GM08714 (cell line): ENCODE measurements around the gene VSTM2L.

Experiments used
- H3K4me3 ChIP-seq: fragments of 200-500 bp; sonication (Bioruptor generic); 2 replicates; pipeline ENCODE4 v1.5.1; 2014; ENCODE audit warnings: mild to moderate bottlenecking, low read length, inconsistent platforms
- ZNF274 ChIP-seq: IDR thresholded peaks from 2 replicates; pipeline ENCODE4 v1.6.1; 2012; ENCODE audit warnings: mild to moderate bottlenecking, low read depth, low read length

Gene VSTM2L

GRCh38 chr20:37938954-37939353, 36.0 kb downstream of the VSTM2L start:
- TF ChIP-seq ZNF274: no peak
- H3K4me3 ChIP-seq: no peak overlapping the region

GRCh38 chr20:37939701-37940560, 37.0 kb downstream of the VSTM2L start:
- no peak overlapping the region for H3K4me3 ChIP-seq
- TF ChIP-seq ZNF274: no peak

GRCh38 chr20:37940858-37941257, 37.9 kb downstream of the VSTM2L start:
- no peak overlapping the region for H3K4me3 ChIP-seq
- TF ChIP-seq ZNF274: no peak

GRCh38 chr20:37941332-37941731, 38.4 kb downstream of the VSTM2L start:
- TF ChIP-seq ZNF274: no peak
- H3K4me3 ChIP-seq: no peak overlapping the region

- no peak overlapping the region for H3K4me3 ChIP-seq
- no peak for TF ChIP-seq ZNF274
These were observed 39.1 kb downstream of the VSTM2L start for GRCh38 chr20:37941992-37942391.

- no peak overlapping the region for H3K4me3 ChIP-seq
- no peak for TF ChIP-seq ZNF274
These were observed 40.1 kb downstream of the VSTM2L start for GRCh38 chr20:37943033-37943432.

GRCh38 chr20:37943501-37944455, 40.9 kb downstream of the VSTM2L start:
- H3K4me3 ChIP-seq: no peak overlapping the region
- no peak for TF ChIP-seq ZNF274

- no peak overlapping the region for H3K4me3 ChIP-seq
- TF ChIP-seq ZNF274: no peak
These were observed 41.6 kb downstream of the VSTM2L start for GRCh38 chr20:37944456-37944981.

- no peak for TF ChIP-seq ZNF274
- H3K4me3 ChIP-seq: no peak overlapping the region
These were observed 42.2 kb downstream of the VSTM2L start for GRCh38 chr20:37945091-37945547.

- TF ChIP-seq ZNF274: no peak
These were observed 44.0 kb downstream of the VSTM2L start for GRCh38 chr20:37946946-37947345.

GRCh38 chr20:37947943-37948342, 45.0 kb downstream of the VSTM2L start:
- no peak overlapping the region for H3K4me3 ChIP-seq

More at GRCh38 chr20:37946946-37947345, 44.0 kb downstream of the VSTM2L start:
- H3K4me3 ChIP-seq: no peak overlapping the region

GRCh38 chr20:37948956-37949355, 46.0 kb downstream of the VSTM2L start:
- H3K4me3 ChIP-seq: no peak overlapping the region

More at GRCh38 chr20:37947943-37948342, 45.0 kb downstream of the VSTM2L start:
- no peak for TF ChIP-seq ZNF274

GRCh38 chr20:37954190-37954589, 51.3 kb downstream of the VSTM2L start:
- no peak overlapping the region for H3K4me3 ChIP-seq
- no peak for TF ChIP-seq ZNF274

More at GRCh38 chr20:37948956-37949355, 46.0 kb downstream of the VSTM2L start:
- TF ChIP-seq ZNF274: no peak

GRCh38 chr20:37954626-37955025, 51.7 kb downstream of the VSTM2L start:
- TF ChIP-seq ZNF274: no peak
- H3K4me3 ChIP-seq: no peak overlapping the region

- H3K4me3 ChIP-seq: no peak overlapping the region
- no peak for TF ChIP-seq ZNF274
These were observed 52.6 kb downstream of the VSTM2L start for GRCh38 chr20:37955511-37955910.
